MM.1S (cell line): Measurements from ENCODE around the gene NLRP3.

Experiments
- DNase-seq: peaks from one replicate; pipeline ENCODE4 v3.0.0-alpha.2; 2015
- H2AFZ ChIP-seq: fragments of 300-600 bp; sonication (generic); 2 replicates; pipeline ENCODE4 v1.6.0; 2016; ENCODE audit warnings: antibody characterized with exemption, low read length
- H3F3A ChIP-seq: fragments of 300-600 bp; sonication (generic); 2 replicates; pipeline ENCODE4 v1.6.1; 2016; ENCODE audit warnings: mild to moderate bottlenecking, antibody characterized with exemption, low read length, moderate library complexity, mixed read lengths; ENCODE audit not compliant: insufficient read depth
- H3K27ac ChIP-seq: fragments of 300-600 bp; sonication (generic); 2 replicates; pipeline ENCODE4 v1.5.1; 2016; ENCODE audit warnings: mild to moderate bottlenecking, low read length
- H3K27me3 ChIP-seq: fragments of 300-600 bp; sonication (generic); replicated peaks from 2 replicates; pipeline ENCODE4 v1.6.0; 2016; ENCODE audit warnings: low read length; ENCODE audit not compliant: insufficient read depth
- H3K36me3 ChIP-seq: fragments of 300-600 bp; sonication (generic); replicated peaks from 2 replicates; pipeline ENCODE4 v1.6.1; 2016; ENCODE audit warnings: mild to moderate bottlenecking, low read length, mixed read lengths; ENCODE audit not compliant: insufficient read depth
- H3K4me1 ChIP-seq: fragments of 300-600 bp; sonication (generic); 2 replicates; pipeline ENCODE4 v1.6.1; 2016; ENCODE audit warnings: low read length, mixed read lengths
- H3K4me2 ChIP-seq: fragments of 300-600 bp; sonication (generic); 2 replicates; pipeline ENCODE4 v1.6.0; 2016; ENCODE audit warnings: low read depth, low read length
- H3K4me3 ChIP-seq: fragments of 300-600 bp; sonication (generic); 2 replicates; pipeline ENCODE4 v1.5.1; 2016; ENCODE audit warnings: low read length, mixed read lengths
- H3K79me2 ChIP-seq: fragments of 300-600 bp; sonication (generic); 2 replicates; pipeline ENCODE4 v1.6.1; 2016; ENCODE audit warnings: mixed run types, low read length, mixed read lengths
- H3K9ac ChIP-seq: fragments of 300-600 bp; sonication (generic); 2 replicates; pipeline ENCODE4 v1.6.1; 2016; ENCODE audit warnings: low read length, mixed read lengths
- H3K9me2 ChIP-seq: fragments of 300-600 bp; sonication (generic); replicated peaks from 2 replicates; pipeline ENCODE4 v1.6.1; 2016; ENCODE audit warnings: mild to moderate bottlenecking, low read length, mixed read lengths; ENCODE audit not compliant: insufficient read depth
- H3K9me3 ChIP-seq: fragments of 300-600 bp; sonication (generic); replicated peaks from 2 replicates; pipeline ENCODE4 v1.6.1; 2016; ENCODE audit warnings: mild to moderate bottlenecking, low read length, mixed read lengths; ENCODE audit not compliant: insufficient read depth
- H4K20me1 ChIP-seq: fragments of 300-600 bp; sonication (generic); 2 replicates; pipeline ENCODE4 v1.6.1; 2016; ENCODE audit warnings: mild to moderate bottlenecking, low read length, moderate library complexity, mixed read lengths; ENCODE audit not compliant: insufficient read depth
- CTCF ChIP-seq: fragments of 300-600 bp; sonication (generic); IDR thresholded peaks from 2 replicates; pipeline ENCODE4 v1.5.1; 2016; ENCODE audit warnings: antibody characterized with exemption, low read length, mixed read lengths
- EZH2 ChIP-seq: fragments of 300-600 bp; sonication (generic); optimal IDR thresholded peaks from 2 replicates; pipeline ENCODE3; 2017; ENCODE audit warnings: low read depth, mild to moderate bottlenecking, antibody characterized with exemption, low read length, mixed read lengths
- EZH2phosphoT487 ChIP-seq: fragments of 300-600 bp; sonication (generic); IDR thresholded peaks from 2 replicates; pipeline ENCODE4 v1.6.1; 2018; ENCODE audit warnings: antibody characterized with exemption, low read length

Gene NLRP3

GRCh38 chr1:247452447-247453039 lies 36.6 kb downstream of the NLRP3 start:
- no peaks in the 10 kb centered on the region for H3K4me1 ChIP-seq
- no peak for TF ChIP-seq CTCF
- no peak for TF ChIP-seq EZH2
- no peak for TF ChIP-seq EZH2phosphoT487
- H3K9ac ChIP-seq, result no peak overlapping the region
- H3K9me2 ChIP-seq, result no peaks in the 10 kb centered on the region
- H3K36me3 ChIP-seq, result no peaks in the 10 kb centered on the region
- no peaks in the 10 kb centered on the region for H3K27me3 ChIP-seq
- no peaks in the 10 kb centered on the region for H3K9me3 ChIP-seq
- DNase-seq, result no peak
- H3K4me2 ChIP-seq, result no peak overlapping the region
- no peaks in the 10 kb centered on the region for H3F3A ChIP-seq
- no peak overlapping the region for H3K4me3 ChIP-seq
- H2AFZ ChIP-seq, result no peak overlapping the region
- H4K20me1 ChIP-seq, result no peaks in the 10 kb centered on the region
- H3K27ac ChIP-seq, result no peak overlapping the region
- no peaks in the 10 kb centered on the region for H3K79me2 ChIP-seq

GRCh38 chr1:247453245-247453644 lies 37.3 kb downstream of the NLRP3 start:
- Histone ChIP-seq H3K27ac (no peak overlapping the region), H3K4me1 (no peaks in the 10 kb centered on the region), H4K20me1 (no peaks in the 10 kb centered on the region), H3K79me2 (no peaks in the 10 kb centered on the region), H3K36me3 (no peaks in the 10 kb centered on the region), H3K4me2 (no peak overlapping the region), H2AFZ (no peak overlapping the region), H3K4me3 (no peak overlapping the region), H3K9me2 (no peaks in the 10 kb centered on the region), H3F3A (no peaks in the 10 kb centered on the region), H3K27me3 (no peaks in the 10 kb centered on the region), H3K9ac (no peak overlapping the region), H3K9me3 (no peaks in the 10 kb centered on the region)
- no peak for TF ChIP-seq CTCF
- TF ChIP-seq EZH2phosphoT487, result no peak
- no peak for TF ChIP-seq EZH2
- no peak for DNase-seq

- Histone ChIP-seq H2AFZ (no peak overlapping the region), H3K27me3 (no peaks in the 10 kb centered on the region), H3K4me1 (no peaks in the 10 kb centered on the region), H3K27ac (no peak overlapping the region), H3K36me3 (no peaks in the 10 kb centered on the region), H3K9me3 (no peaks in the 10 kb centered on the region), H3K4me3 (no peak overlapping the region), H3F3A (no peaks in the 10 kb centered on the region), H3K9ac (no peak overlapping the region), H4K20me1 (no peaks in the 10 kb centered on the region), H3K9me2 (no peaks in the 10 kb centered on the region), H3K4me2 (no peak overlapping the region), H3K79me2 (no peaks in the 10 kb centered on the region)
- no peak for DNase-seq
- TF ChIP-seq EZH2phosphoT487 (no peak), EZH2 (no peak), CTCF (no peak)
Observed at GRCh38 chr1:247453997-247454396, 38.0 kb downstream of the NLRP3 start.
